HEK293T (cell line): ENCODE results near the gene DUSP18.

ENCODE experiments used
- BHLHE40 ChIP-seq: fragments of 450-650 bp; IDR thresholded peaks from 2 replicates; pipeline ENCODE4 v1.6.1; 2016; ENCODE audit warnings: mild to moderate bottlenecking, moderate library complexity, borderline replicate concordance
- FOXA1 ChIP-seq: fragments of 450-650 bp; IDR thresholded peaks from 2 replicates; pipeline ENCODE4 v1.6.1; 2016; ENCODE audit warnings: mild to moderate bottlenecking
- FOXK2 ChIP-seq: fragments of 450-650 bp; IDR thresholded peaks from 2 replicates; pipeline ENCODE4 v1.6.1; 2016; ENCODE audit warnings: mild to moderate bottlenecking
- LEF1 ChIP-seq: fragments of 450-650 bp; IDR thresholded peaks from 2 replicates; pipeline ENCODE4 v1.6.1; 2017; ENCODE audit warnings: mild to moderate bottlenecking, borderline replicate concordance
- NFRKB ChIP-seq: fragments of 450-650 bp; IDR thresholded peaks from 2 replicates; pipeline ENCODE4 v1.6.1; 2016; ENCODE audit warnings: mild to moderate bottlenecking, moderate library complexity
- SP1 ChIP-seq: fragments of 450-650 bp; IDR thresholded peaks from 2 replicates; pipeline ENCODE4 v1.6.1; 2017
- TARDBP ChIP-seq: fragments of 450-650 bp; IDR thresholded peaks from 2 replicates; pipeline ENCODE4 v1.6.1; 2016

GRCh38 chr22:30712094-30712493 is 44.4 kb upstream of the DUSP18 start:
- TF ChIP-seq NFRKB (no peak), BHLHE40 (no peak), LEF1 (no peak), SP1 (no peak), TARDBP (no peak), FOXK2 (no peak), FOXA1 (no peak)
